Measurements from ENCODE around the gene ARHGAP4. TPM values are rescaled to one million over a fixed set of nuclear protein-coding genes. Genes with fewer than 3 reads are reported as not detected.

ARHGAP4 gene
- total RNA-seq, 1 experiment from 2014 or later: 15.0 TPM

- no peak for DNase-seq (ENCODE audit: low read depth, low spot score)
- in situ Hi-C loops (cut with HindIII; ENCODE audit: low pct_unique_long_range_greater_than_20kb, low sequenced_read_pairs): no loop called here
Observed at GRCh38 chrX:153934148-153934761, 8.2 kb upstream of the ARHGAP4 start.

- in situ Hi-C loops (cut with HindIII; ENCODE audit: low pct_unique_long_range_greater_than_20kb, low sequenced_read_pairs): no loop called here
- DNase-seq (ENCODE audit: low read depth, low spot score): no peak
Observed at GRCh38 chrX:153933748-153934147, 7.7 kb upstream of the ARHGAP4 start.

DNA sequence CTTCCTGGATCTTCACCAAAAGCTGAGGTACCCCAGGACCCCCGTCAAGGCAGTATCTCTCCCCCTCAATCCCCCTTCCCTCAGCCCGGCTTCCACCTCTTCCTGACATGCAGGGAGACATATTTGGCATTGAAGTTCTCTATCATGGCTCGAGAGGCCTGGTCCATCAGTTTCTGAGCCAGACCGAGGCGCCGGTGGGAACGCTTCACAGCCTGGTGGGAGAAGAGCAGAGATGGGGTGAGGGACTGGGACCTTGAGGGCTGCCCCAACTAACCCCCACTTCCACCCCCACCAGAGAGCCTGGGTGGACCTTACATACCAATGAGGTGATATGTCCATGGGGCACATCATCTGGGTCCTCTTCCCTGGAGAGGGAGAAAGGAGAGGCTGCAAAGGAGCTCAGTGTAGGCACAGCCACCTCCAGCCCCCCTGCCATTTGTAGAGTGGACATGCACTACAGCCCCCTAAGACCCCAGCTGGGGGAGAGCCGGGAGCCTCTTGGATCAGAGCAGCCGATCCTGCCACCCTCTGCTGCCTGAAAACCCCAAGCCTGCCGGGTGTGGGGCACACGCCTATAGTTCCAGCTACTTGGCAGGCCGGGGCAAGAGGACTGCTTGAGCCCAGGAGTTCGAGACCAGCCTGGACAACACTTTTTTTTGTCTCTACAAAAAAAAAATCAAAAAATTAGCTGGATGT, 6.3 kb upstream of the ARHGAP4 start:
- in situ Hi-C loops (cut with HindIII; ENCODE audit: low pct_unique_long_range_greater_than_20kb, low sequenced_read_pairs): no loop called here
- DNase-seq (ENCODE audit: low read depth, low spot score): no peak

- no peak for DNase-seq (ENCODE audit: low read depth, low spot score)
- in situ Hi-C loops (cut with HindIII; ENCODE audit: low pct_unique_long_range_greater_than_20kb, low sequenced_read_pairs): no loop called here
Observed at GRCh38 chrX:153931748-153932147, 5.7 kb upstream of the ARHGAP4 start.

DNA sequence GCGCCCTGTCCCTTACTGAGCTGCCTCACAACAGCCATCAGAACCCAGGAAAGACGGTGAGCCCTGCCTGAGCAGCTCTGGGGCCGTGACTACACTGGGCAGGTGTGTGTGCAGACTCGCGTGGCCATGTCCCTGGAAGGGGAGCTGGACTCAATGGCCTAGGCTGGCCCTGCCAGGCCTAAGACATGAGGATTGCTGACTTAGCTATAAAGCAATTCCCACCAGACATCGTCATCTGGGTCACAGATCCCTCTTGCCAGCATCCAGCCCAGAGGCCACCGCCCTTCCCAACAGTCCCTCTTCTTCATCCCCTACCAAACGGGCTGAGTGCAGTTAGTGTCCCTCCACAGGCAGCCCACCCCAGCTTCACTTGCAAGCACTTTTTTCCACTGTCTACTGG, 5.1 kb upstream of the ARHGAP4 start:
- DNase-seq (ENCODE audit: low read depth, low spot score): no peak
- in situ Hi-C loops (cut with HindIII; ENCODE audit: low pct_unique_long_range_greater_than_20kb, low sequenced_read_pairs): no loop called here

- in situ Hi-C loops (cut with HindIII; ENCODE audit: low pct_unique_long_range_greater_than_20kb, low sequenced_read_pairs): no loop called here
- no peak for DNase-seq (ENCODE audit: low read depth, low spot score)
Observed at GRCh38 chrX:153930011-153930910, 4.2 kb upstream of the ARHGAP4 start.

DNA sequence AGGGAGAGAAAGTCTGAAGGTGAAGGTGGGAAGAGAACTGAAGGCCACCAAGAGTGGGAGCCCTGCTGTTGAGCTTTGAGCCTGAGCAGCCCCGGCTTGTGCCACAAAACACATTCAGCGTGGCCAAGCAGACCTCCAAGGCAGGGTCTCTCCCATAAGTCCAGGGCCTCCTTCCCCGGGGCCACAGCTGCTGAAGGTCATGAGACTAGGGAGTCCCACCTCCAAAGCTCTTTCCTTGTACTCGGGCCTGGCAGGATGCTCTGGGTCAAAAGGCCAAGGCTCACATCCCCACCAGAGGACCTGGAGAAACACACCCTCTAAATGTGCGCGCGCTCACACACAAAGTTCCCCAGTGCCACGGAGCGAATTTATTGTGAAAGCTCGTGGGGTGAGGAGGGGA, 3.5 kb upstream of the ARHGAP4 start:
- no peak for DNase-seq (ENCODE audit: low read depth, low spot score)
- in situ Hi-C loops (cut with HindIII; ENCODE audit: low pct_unique_long_range_greater_than_20kb, low sequenced_read_pairs): no loop called here

- no peak for DNase-seq (ENCODE audit: low read depth, low spot score)
- in situ Hi-C loops (cut with HindIII; ENCODE audit: low pct_unique_long_range_greater_than_20kb, low sequenced_read_pairs): no loop called here
Observed at GRCh38 chrX:153928846-153929245, 2.8 kb upstream of the ARHGAP4 start.

GRCh38 chrX:153927922-153928760, 2.1 kb upstream of the ARHGAP4 start:
- in situ Hi-C loops (cut with HindIII; ENCODE audit: low pct_unique_long_range_greater_than_20kb, low sequenced_read_pairs): no loop called here

GRCh38 chrX:153927672-153927921, 1.5 kb upstream of the ARHGAP4 start:
- in situ Hi-C loops (cut with HindIII; ENCODE audit: low pct_unique_long_range_greater_than_20kb, low sequenced_read_pairs): no loop called here
- no peak for DNase-seq (ENCODE audit: low read depth, low spot score)

More at GRCh38 chrX:153927922-153928760, 2.1 kb upstream of the ARHGAP4 start:
- DNase-seq (ENCODE audit: low read depth, low spot score): peak; percentile 96

DNA sequence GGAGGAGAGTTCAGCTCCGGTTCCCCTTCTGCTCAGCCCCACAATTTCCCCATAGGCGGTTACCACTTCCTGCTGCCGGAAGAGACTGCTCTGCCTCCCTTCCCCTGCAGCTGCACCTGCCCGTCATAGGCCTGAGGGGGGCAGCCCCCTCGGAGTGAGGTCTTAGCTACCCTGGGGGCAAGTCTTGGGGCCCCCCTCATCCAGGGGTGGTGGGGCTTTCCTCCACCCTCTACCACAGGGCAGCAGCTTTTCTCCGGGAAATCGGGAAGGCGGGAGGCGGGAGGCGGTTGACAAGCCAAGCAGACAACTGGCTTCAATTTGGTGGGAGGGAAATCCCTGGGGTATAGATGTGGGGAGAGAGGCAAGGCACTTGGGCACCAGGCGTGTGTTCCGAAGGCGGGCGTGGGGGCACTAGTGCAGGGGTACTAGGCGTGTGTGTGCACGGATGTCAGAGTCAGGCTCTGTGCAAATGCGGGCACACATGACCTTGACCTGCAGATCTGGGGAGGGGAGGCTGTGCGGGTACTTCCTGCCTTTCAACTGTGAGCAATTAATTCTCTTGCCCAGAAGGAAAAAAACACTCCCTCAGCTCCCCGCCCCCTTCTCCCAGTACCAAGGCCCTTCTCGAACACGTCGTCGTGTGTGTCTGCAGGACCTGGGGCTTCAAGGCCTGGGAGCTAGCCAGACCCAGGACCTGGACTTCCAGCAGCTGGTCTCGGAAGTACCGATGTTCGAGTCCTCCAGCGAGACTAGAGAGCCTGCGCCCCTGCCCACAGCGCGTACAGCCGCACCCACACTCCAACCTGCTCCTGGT, 1.0 kb upstream of the ARHGAP4 start:
- in situ Hi-C loops (cut with HindIII; ENCODE audit: low pct_unique_long_range_greater_than_20kb, low sequenced_read_pairs): no loop called here
- no peak for DNase-seq (ENCODE audit: low read depth, low spot score)

GRCh38 chrX:153926552-153926857, 441 bp upstream of the ARHGAP4 start:
- no peak for DNase-seq (ENCODE audit: low read depth, low spot score)
- in situ Hi-C loops (cut with HindIII; ENCODE audit: low pct_unique_long_range_greater_than_20kb, low sequenced_read_pairs): no loop called here

- in situ Hi-C loops (cut with HindIII; ENCODE audit: low pct_unique_long_range_greater_than_20kb, low sequenced_read_pairs): no loop called here
- no peak for DNase-seq (ENCODE audit: low read depth, low spot score)
Observed at GRCh38 chrX:153925387-153925738, 701 bp downstream of the ARHGAP4 start.

GRCh38 chrX:153924149-153924861, 1.8 kb downstream of the ARHGAP4 start:
- in situ Hi-C loops (cut with HindIII; ENCODE audit: low pct_unique_long_range_greater_than_20kb, low sequenced_read_pairs): no loop called here
- peak; percentile 50 for DNase-seq (ENCODE audit: low read depth, low spot score)

DNA sequence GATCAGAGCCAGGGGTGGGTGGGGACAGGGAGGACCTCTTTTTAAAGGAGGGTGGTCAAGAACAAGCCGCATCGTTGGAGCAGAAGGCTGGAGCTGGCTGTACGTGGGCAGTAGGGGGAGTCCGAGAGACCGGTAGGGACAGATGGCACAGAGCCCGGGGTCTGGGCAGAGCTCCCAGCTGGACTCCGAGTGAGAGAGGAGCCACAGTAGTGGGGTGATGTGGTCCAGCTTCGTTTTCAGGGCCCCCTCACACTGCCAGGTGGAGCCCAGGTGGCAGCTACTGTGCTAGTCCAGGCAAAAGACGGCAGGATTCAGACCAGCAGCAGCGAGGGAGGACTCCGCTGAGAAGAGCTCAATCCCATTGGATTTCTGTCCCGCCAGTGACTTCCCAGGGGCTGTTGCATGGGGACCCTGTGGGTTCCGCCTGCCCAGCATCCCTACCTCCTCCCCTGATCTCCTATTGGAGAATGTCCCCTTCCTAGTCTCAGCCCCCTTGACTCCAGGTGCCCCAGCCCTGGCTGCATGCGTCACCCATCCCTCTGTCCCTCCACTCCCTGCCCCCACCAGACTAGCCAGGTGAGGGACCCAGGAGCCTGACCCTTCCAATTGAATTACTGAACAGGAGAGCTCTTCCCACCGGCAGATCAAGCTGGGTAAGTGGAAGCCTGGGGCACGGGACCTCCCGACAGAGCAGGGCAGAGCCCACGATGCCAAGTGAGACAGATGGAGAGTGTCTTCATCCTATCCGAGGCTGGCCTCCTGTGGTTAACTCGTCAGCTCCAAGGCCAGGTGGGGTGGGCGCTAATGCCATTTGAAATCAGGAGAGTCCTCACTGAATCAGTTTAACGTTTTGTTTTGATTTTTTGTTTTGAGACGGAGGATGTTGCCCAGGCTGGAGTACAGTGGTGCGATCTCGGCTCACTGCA, 2.9 kb downstream of the ARHGAP4 start:
- in situ Hi-C loops (cut with HindIII; ENCODE audit: low pct_unique_long_range_greater_than_20kb, low sequenced_read_pairs): no loop called here
- peak; percentile 65 for DNase-seq (ENCODE audit: low read depth, low spot score)
